DND-41 (cell line): ENCODE results near the gene SUSD4.

Experiments used
- ATAC-seq: fragments of 200-7000 bp; cut with Tn5 transposase; 3 replicates; pipeline ENCODE4 v1.9.1; 2021; ENCODE audit warnings: low read depth; ENCODE audit not compliant: insufficient read depth
- DNase-seq: peaks from one replicate; pipeline ENCODE4 v3.0.0-alpha.2; 2020
- H2AFZ ChIP-seq: 2 replicates; pipeline ENCODE4 v1.6.0; 2012; ENCODE audit warnings: low read depth, low read length
- H3K27ac ChIP-seq: 2 replicates; pipeline ENCODE4 v1.5.1; 2012; ENCODE audit warnings: low read length, inconsistent platforms
- H3K27me3 ChIP-seq: fragments of 200-600 bp; sonication (generic); 2 replicates; pipeline ENCODE4 v1.6.0; 2012; ENCODE audit warnings: low read length, mild to moderate bottlenecking, inconsistent platforms; ENCODE audit not compliant: insufficient read depth, poor library complexity
- H3K36me3 ChIP-seq: 2 replicates; pipeline ENCODE4 v1.5.1; 2012; ENCODE audit warnings: low read length, inconsistent platforms; ENCODE audit not compliant: insufficient read depth
- H3K4me1 ChIP-seq: 2 replicates; pipeline ENCODE4 v1.5.1; 2012; ENCODE audit warnings: mild to moderate bottlenecking, low read length; ENCODE audit not compliant: insufficient read depth
- H3K4me2 ChIP-seq: 2 replicates; pipeline ENCODE4 v1.6.0; 2012; ENCODE audit warnings: mild to moderate bottlenecking, moderate library complexity, low read length, inconsistent platforms; ENCODE audit not compliant: insufficient read depth
- H3K4me3 ChIP-seq, 2 experiments: fragments of 200-600 bp in 1 of 2; shearing (Covaris generic) in 1 of 2; 2 replicates each; pipeline ENCODE4 v1.5.1; 2012 to 2016; ENCODE audit warnings: inconsistent platforms in 2 of 2, low read length in 2 of 2, mild to moderate bottlenecking in 2 of 2, low read depth in 1 of 2, moderate library complexity in 1 of 2
- H3K79me2 ChIP-seq: 2 replicates; pipeline ENCODE4 v1.6.0; 2012; ENCODE audit warnings: low read length, inconsistent platforms; ENCODE audit not compliant: insufficient read depth
- H3K9ac ChIP-seq: 2 replicates; pipeline ENCODE4 v1.6.0; 2012; ENCODE audit warnings: low read depth, mild to moderate bottlenecking, inconsistent platforms, low read length, moderate library complexity
- H3K9me3 ChIP-seq: 2 replicates; pipeline ENCODE4 v1.5.1; 2012; ENCODE audit warnings: low read length, moderate library complexity, mild to moderate bottlenecking, inconsistent platforms; ENCODE audit not compliant: insufficient read depth, severe bottlenecking
- H4K20me1 ChIP-seq: 2 replicates; pipeline ENCODE4 v1.6.0; 2012; ENCODE audit warnings: low read length; ENCODE audit not compliant: insufficient read depth
- CTCF ChIP-seq: IDR thresholded peaks from 2 replicates; pipeline ENCODE4 v1.5.1; 2012; ENCODE audit warnings: borderline replicate concordance, low read length, moderate library complexity, mild to moderate bottlenecking; ENCODE audit not compliant: poor library complexity, severe bottlenecking; ENCODE audit errors: extremely low read depth
- EZH2 ChIP-seq: IDR thresholded peaks from 3 replicates; pipeline ENCODE4 v1.6.1; 2012; ENCODE audit warnings: borderline replicate concordance, low read depth, mild to moderate bottlenecking, moderate library complexity, low read length, inconsistent platforms; ENCODE audit not compliant: severe bottlenecking

Gene SUSD4

GRCh38 chr1:223312273-223312672, 51.7 kb downstream of the SUSD4 start:
- Histone ChIP-seq H3K4me2 (no peak overlapping the region), H3K9ac (no peak overlapping the region), H3K27me3 (no peaks in the 10 kb centered on the region), H3K27ac (no peak overlapping the region), H3K79me2 (no peaks in the 10 kb centered on the region), H3K4me1 (peaks cover 7% of the 10 kb centered on the region), H3K9me3 (no peaks in the 10 kb centered on the region), H3K36me3 (no peaks in the 10 kb centered on the region), H4K20me1 (no peaks in the 10 kb centered on the region), H3K4me3 (no peak overlapping the region), H2AFZ (no peak overlapping the region)
- DNase-seq (no peak), ATAC-seq (no peak)
- TF ChIP-seq EZH2 (no peak), CTCF (no peak)

- no peak overlapping the region for H3K27ac ChIP-seq
- H3K4me1 ChIP-seq = peaks cover 7% of the 10 kb centered on the region
- H4K20me1 ChIP-seq = no peaks in the 10 kb centered on the region
- H3K4me2 ChIP-seq = no peak overlapping the region
- DNase-seq (no peak), ATAC-seq (no peak)
- H3K9me3 ChIP-seq = no peaks in the 10 kb centered on the region
- H3K79me2 ChIP-seq = no peaks in the 10 kb centered on the region
- H3K27me3 ChIP-seq = no peaks in the 10 kb centered on the region
- no peaks in the 10 kb centered on the region for H3K36me3 ChIP-seq
- no peak overlapping the region for H3K4me3 ChIP-seq
- no peak for TF ChIP-seq CTCF
- no peak for TF ChIP-seq EZH2
- H2AFZ ChIP-seq = no peak overlapping the region
- H3K9ac ChIP-seq = no peak overlapping the region
Measured at GRCh38 chr1:223311826-223312225, 52.1 kb downstream of the SUSD4 start.

- no peaks in the 10 kb centered on the region for H3K4me1 ChIP-seq
- no peak overlapping the region for H3K27ac ChIP-seq
- no peak overlapping the region for H3K4me2 ChIP-seq
- H3K9ac ChIP-seq = no peak overlapping the region
- ATAC-seq = no peak; the same call in 2 of the 3 replicates
- H3K9me3 ChIP-seq = peaks cover 13% of the 10 kb centered on the region
- H4K20me1 ChIP-seq = no peaks in the 10 kb centered on the region
- H3K27me3 ChIP-seq = no peaks in the 10 kb centered on the region
- no peak for DNase-seq
- H3K4me3 ChIP-seq = no peak overlapping the region
- H2AFZ ChIP-seq = no peak overlapping the region
- H3K36me3 ChIP-seq = no peaks in the 10 kb centered on the region
- no peaks in the 10 kb centered on the region for H3K79me2 ChIP-seq
- no peak for TF ChIP-seq CTCF
- TF ChIP-seq EZH2 = no peak
Measured at GRCh38 chr1:223308136-223308535, 55.8 kb downstream of the SUSD4 start.

- ATAC-seq (no peak), DNase-seq (no peak)
- no peak overlapping the region for H3K4me3 ChIP-seq
- H2AFZ ChIP-seq = no peak overlapping the region
- no peak overlapping the region for H3K9ac ChIP-seq
- H3K36me3 ChIP-seq = no peaks in the 10 kb centered on the region
- no peak for TF ChIP-seq EZH2
- no peak for TF ChIP-seq CTCF
- no peak overlapping the region for H3K27ac ChIP-seq
- H3K4me2 ChIP-seq = no peak overlapping the region
- no peaks in the 10 kb centered on the region for H3K4me1 ChIP-seq
- no peaks in the 10 kb centered on the region for H3K27me3 ChIP-seq
- no peaks in the 10 kb centered on the region for H4K20me1 ChIP-seq
- peaks cover 13% of the 10 kb centered on the region for H3K9me3 ChIP-seq
- no peaks in the 10 kb centered on the region for H3K79me2 ChIP-seq
Measured at GRCh38 chr1:223307544-223307943, 56.4 kb downstream of the SUSD4 start.
